Heart left ventricle (tissue), 16 donors: ENCODE measurements around the gene CCNJ. TPM values are rescaled to one million over a fixed set of nuclear protein-coding genes. Genes with fewer than 3 reads are reported as not detected.

Experiments
- ATAC-seq, 4 donors: fragments of 200-7000 bp; cut with Tn5 transposase; one replicate each; pipeline ENCODE4 v1.9.1; 2020 to 2022; ENCODE audit warnings: moderate library complexity in 4 of 4, mild to moderate bottlenecking in 3 of 4, moderate number of reproducible peaks in 1 of 4
- DNase-seq, 5 donors: peaks; one replicate each; pipeline ENCODE4 v3.0.0-alpha.2; 2020
- H3K27ac ChIP-seq, 12 donors: fragments of 200-600 bp; sonication (generic) in 4 of 12; one replicate each; pipeline versions ENCODE4 v1.5.0 to v1.8.0; 2016 to 2022; ENCODE audit warnings: mild to moderate bottlenecking in 2 of 12
- H3K27me3 ChIP-seq, 9 donors: fragments of 200-600 bp; sonication (generic) in 2 of 9; one replicate each; pipeline versions ENCODE4 v1.5.1 to v1.8.0; 2016 to 2022; ENCODE audit warnings: mild to moderate bottlenecking in 3 of 9
- H3K36me3 ChIP-seq, 9 donors: fragments of 200-600 bp; sonication (generic) in 2 of 9; one replicate each; pipeline versions ENCODE4 v1.5.0 to v1.8.0; 2018 to 2022; ENCODE audit warnings: mild to moderate bottlenecking in 2 of 9
- H3K4me1 ChIP-seq, 12 donors: fragments of 200-600 bp; sonication (generic) in 4 of 12; one replicate each; pipeline versions ENCODE4 v1.5.0 to v1.8.0; 2016 to 2022; ENCODE audit warnings: mild to moderate bottlenecking in 3 of 12
- H3K4me3 ChIP-seq, 12 donors: fragments of 200-600 bp; sonication (generic) in 4 of 12; one replicate each; pipeline versions ENCODE4 v1.5.0 to v1.8.0; 2017 to 2022; ENCODE audit warnings: mild to moderate bottlenecking in 9 of 12, moderate library complexity in 4 of 12
- H3K9me3 ChIP-seq, 12 donors: fragments of 200-600 bp; sonication (generic) in 4 of 12; one replicate each; pipeline versions ENCODE4 v1.5.0 to v1.8.0; 2016 to 2022; ENCODE audit warnings: mild to moderate bottlenecking in 1 of 12
- POLR2A ChIP-seq, 2 donors: fragments of 450-650 bp; IDR thresholded peaks; one replicate each; pipeline ENCODE4 v1.6.1; 2017; ENCODE audit warnings: antibody characterized with exemption in 2 of 2, mild to moderate bottlenecking in 2 of 2, moderate library complexity in 2 of 2
- WGBS, 4 donors: extraction: QIAGEN DNeasy Blood & Tissue Kit in 2 of 4; methylation state at CpG; one replicate each; pipeline versions ENCODE4 v1.1.5 to v1.1.7; 2013 to 2018; 5-methylcytosine and 5-hydroxymethylcytosine counted together
- intact Hi-C, 10 donors: fragments of 100-400 bp; cut with DNase I; formaldehyde crosslinking; loops; one replicate each; pipeline versions ENCODE4 v1.11.1 to v1.14.2; 2022
- polyA plus RNA-seq, 2 donors: library from polyadenylated mRNA; stranded (reverse); fragments of 200-250 nt; gene quantifications; one replicate each; pipeline ENCODE4 v1.2.3, GENCODE V29; 2013
- total RNA-seq, 9 donors: library from RNA; depleted of rRNA in 2 of 9; stranded (reverse); fragments of >200 nt in 2 of 9; fragmentation: NEBNext Ultra II Directional in 3 of 9; extraction: Animal tissue kit (Norgen Biotek cat#: 25700) in 3 of 9; gene quantifications; one replicate each; pipeline versions ENCODE4 v1.1.0 to v1.2.4, GENCODE V29; 2016 to 2023
- TF ChIP-seq, protein P1 (sequence below), 12 donors: fragments of 200-600 bp; sonication (generic) in 4 of 12; IDR thresholded peaks; one replicate each; pipeline versions ENCODE4 v1.5.0 to v1.8.0; 2018 to 2022; ENCODE audit warnings: antibody characterized with exemption in 12 of 12, mild to moderate bottlenecking in 5 of 12
- donor health status: ischemic (EF 13 %, LVEDD 7.1; RV severe dilation, severe dysfunction).
- donor health status: healthy with polysubstance abuse.
- donor health status: DM: no; HTN: yes; CAD: no.
- donor health status: DM: no; HTN: no; CAD: no.
- donor health status: ischemic (EF 25% LVEDD 6.9; RV normal size, moderate dysfunction).
- donor health status: ischemic (EF 25% LVEDD 5.7; RV mildly dilated, moderate dysfunction).
- donor health status: healthy.
- donor health status: DM: yes; HTN: yes; CAD: no.
- donor health status: ischemic (EF 35%, LVEDD 5.7; RV mildly dilated, moderate dysfunction).
- donor health status: nonischemic (EF 11% LVEDD 7.7; RV severe dilation, severe dysfunction).
- donor health status: DM: yes; HTN: yes; CAD: no.
- donor health status: PGD.
- donor health status: ischemic (EF 29% LVEDD 5.4; RV normal size, mild dysfunction).
- donor health status: nonischemic (EF 23%, LVEDD 6.1; RV moderate dilation, normal function).

The CCNJ gene
- total and polyA plus RNA-seq, 11 donors, result 1.3 to 4.0 (median 2.7) TPM

GRCh38 chr10:96056787-96057186 lies 13.4 kb downstream of the CCNJ start:
- ATAC-seq (no peak), DNase-seq (no peak)
- intact Hi-C loops, result no loop called here
- Histone ChIP-seq H3K4me1 (peaks cover 0 to 6% (median 0%) of the 10 kb centered on the region in 12 donors), H3K9me3 (no peaks in the 10 kb centered on the region), H3K27ac (no peak overlapping the region), H3K27me3 (no peaks in the 10 kb centered on the region), H3K36me3 (peaks cover 0 to 55% (median 42%) of the 10 kb centered on the region in 9 donors), H3K4me3 (no peak overlapping the region)
- TF ChIP-seq, protein P1, sequence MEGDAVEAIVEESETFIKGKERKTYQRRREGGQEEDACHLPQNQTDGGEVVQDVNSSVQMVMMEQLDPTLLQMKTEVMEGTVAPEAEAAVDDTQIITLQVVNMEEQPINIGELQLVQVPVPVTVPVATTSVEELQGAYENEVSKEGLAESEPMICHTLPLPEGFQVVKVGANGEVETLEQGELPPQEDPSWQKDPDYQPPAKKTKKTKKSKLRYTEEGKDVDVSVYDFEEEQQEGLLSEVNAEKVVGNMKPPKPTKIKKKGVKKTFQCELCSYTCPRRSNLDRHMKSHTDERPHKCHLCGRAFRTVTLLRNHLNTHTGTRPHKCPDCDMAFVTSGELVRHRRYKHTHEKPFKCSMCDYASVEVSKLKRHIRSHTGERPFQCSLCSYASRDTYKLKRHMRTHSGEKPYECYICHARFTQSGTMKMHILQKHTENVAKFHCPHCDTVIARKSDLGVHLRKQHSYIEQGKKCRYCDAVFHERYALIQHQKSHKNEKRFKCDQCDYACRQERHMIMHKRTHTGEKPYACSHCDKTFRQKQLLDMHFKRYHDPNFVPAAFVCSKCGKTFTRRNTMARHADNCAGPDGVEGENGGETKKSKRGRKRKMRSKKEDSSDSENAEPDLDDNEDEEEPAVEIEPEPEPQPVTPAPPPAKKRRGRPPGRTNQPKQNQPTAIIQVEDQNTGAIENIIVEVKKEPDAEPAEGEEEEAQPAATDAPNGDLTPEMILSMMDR (IDR thresholded peaks at IDR 0.05), result no peak
- no peak for TF ChIP-seq POLR2A (IDR thresholded peaks at IDR 0.05)
- 93 to 97% (median 95%) methylated on average over 7 of the region's 7 CpGs for WGBS, 4 donors

- no peak overlapping the region for H3K27ac ChIP-seq
- no peak for TF ChIP-seq POLR2A (IDR thresholded peaks at IDR 0.05)
- TF ChIP-seq, protein P1 (IDR thresholded peaks at IDR 0.05), result no peak
- ATAC-seq, result no peak
- no peaks in the 10 kb centered on the region for H3K4me1 ChIP-seq
- intact Hi-C loops, result no loop called here
- 94 to 97% (median 95%) methylated on average over 3 of the region's 3 CpGs for WGBS, 4 donors
- no peak overlapping the region for H3K4me3 ChIP-seq
- DNase-seq, result no peak
- H3K27me3 ChIP-seq, result no peaks in the 10 kb centered on the region
- H3K9me3 ChIP-seq, result no peaks in the 10 kb centered on the region
- peaks cover 0 to 61% (median 44%) of the 10 kb centered on the region in 9 donors for H3K36me3 ChIP-seq
Observed at GRCh38 chr10:96061232-96061631, 17.8 kb downstream of the CCNJ start.

- no peak for TF ChIP-seq POLR2A (IDR thresholded peaks at IDR 0.05)
- TF ChIP-seq, protein P1 (IDR thresholded peaks at IDR 0.05), result no peak
Observed at GRCh38 chr10:96072674-96073073, 29.3 kb downstream of the CCNJ start.

GRCh38 chr10:96073722-96074121 lies 30.3 kb downstream of the CCNJ start:
- TF ChIP-seq, protein P1 (IDR thresholded peaks at IDR 0.05), result no peak
- no peak for TF ChIP-seq POLR2A (IDR thresholded peaks at IDR 0.05)
- H3K4me3 ChIP-seq, result no peak overlapping the region
- WGBS, 4 donors, result 70 to 94% (median 84%) methylated on average over 1 of the region's 1 CpG
- ATAC-seq (no peak), DNase-seq (no peak)
- intact Hi-C loops, result no loop called here
- no peaks in the 10 kb centered on the region for H3K9me3 ChIP-seq
- no peaks in the 10 kb centered on the region for H3K27me3 ChIP-seq
- no peaks in the 10 kb centered on the region for H3K36me3 ChIP-seq
- no peak overlapping the region for H3K27ac ChIP-seq
- H3K4me1 ChIP-seq, result no peaks in the 10 kb centered on the region

More at GRCh38 chr10:96072674-96073073, 29.3 kb downstream of the CCNJ start:
- H3K36me3 ChIP-seq, result no peaks in the 10 kb centered on the region
- no peak overlapping the region for H3K4me3 ChIP-seq
- H3K27me3 ChIP-seq, result no peaks in the 10 kb centered on the region
- ATAC-seq, result no peak
- H3K9me3 ChIP-seq, result no peaks in the 10 kb centered on the region
- intact Hi-C loops, result no loop called here
- WGBS, 4 donors, result 72 to 89% (median 81%) methylated on average over 2 of the region's 2 CpGs
- no peaks in the 10 kb centered on the region for H3K4me1 ChIP-seq
- H3K27ac ChIP-seq, result no peak overlapping the region
- DNase-seq, result no peak
